GM23248 (cell line): ENCODE measurements around the gene WDR48. TPM values are rescaled to one million over a fixed set of nuclear protein-coding genes. Genes with fewer than 3 reads are reported as not detected.

Experiments used
- DNase-seq: peaks from one replicate; pipeline ENCODE4 v3.0.0-alpha.2; 2015
- H2AFZ ChIP-seq: fragments of 200-600 bp; sonication (generic); 2 replicates; pipeline ENCODE4 v1.6.1; 2016; ENCODE audit warnings: antibody characterized with exemption
- H3F3A ChIP-seq: fragments of 200-600 bp; sonication (generic); 2 replicates; pipeline ENCODE4 v1.6.1; 2016; ENCODE audit warnings: mild to moderate bottlenecking, antibody characterized with exemption, mixed run types; ENCODE audit not compliant: insufficient read depth
- H3K27ac ChIP-seq: fragments of 200-600 bp; sonication (generic); 2 replicates; pipeline ENCODE4 v1.5.1; 2016; ENCODE audit warnings: mild to moderate bottlenecking
- H3K27me3 ChIP-seq: fragments of 200-600 bp; sonication (generic); replicated peaks from 2 replicates; pipeline ENCODE4 v1.6.1; 2016; ENCODE audit warnings: mild to moderate bottlenecking; ENCODE audit not compliant: insufficient read depth
- H3K36me3 ChIP-seq: fragments of 200-600 bp; sonication (generic); 2 replicates; pipeline ENCODE4 v1.6.1; 2016; ENCODE audit warnings: low read depth, mild to moderate bottlenecking
- H3K4me1 ChIP-seq: fragments of 200-600 bp; sonication (generic); 2 replicates; pipeline ENCODE4 v1.6.1; 2016; ENCODE audit warnings: mild to moderate bottlenecking; ENCODE audit not compliant: insufficient read depth
- H3K4me2 ChIP-seq: fragments of 200-600 bp; sonication (generic); one replicate; pipeline ENCODE4 v1.6.1; 2016; ENCODE audit warnings: mild to moderate bottlenecking; ENCODE audit not compliant: unreplicated experiment
- H3K4me3 ChIP-seq: fragments of 200-600 bp; sonication (generic); 2 replicates; pipeline ENCODE4 v1.5.1; 2016; ENCODE audit warnings: mild to moderate bottlenecking
- H3K79me2 ChIP-seq: fragments of 200-600 bp; sonication (generic); 2 replicates; pipeline ENCODE4 v1.6.1; 2016; ENCODE audit warnings: mild to moderate bottlenecking; ENCODE audit not compliant: insufficient read depth
- H3K9ac ChIP-seq: fragments of 200-600 bp; sonication (generic); 2 replicates; pipeline ENCODE4 v1.6.1; 2016; ENCODE audit warnings: mild to moderate bottlenecking
- H3K9me2 ChIP-seq: fragments of 200-600 bp; sonication (generic); 2 replicates; pipeline ENCODE4 v1.6.1; 2016; ENCODE audit warnings: mixed run types, mild to moderate bottlenecking, moderate library complexity; ENCODE audit not compliant: insufficient read depth
- H3K9me3 ChIP-seq: fragments of 200-600 bp; sonication (generic); one replicate; pipeline ENCODE4 v1.6.1; 2017; ENCODE audit warnings: low read depth
- H4K20me1 ChIP-seq: fragments of 200-600 bp; sonication (generic); 2 replicates; pipeline ENCODE4 v1.6.0; 2016; ENCODE audit not compliant: insufficient read depth
- EZH2 ChIP-seq: fragments of 200-600 bp; sonication (generic); IDR thresholded peaks from 2 replicates; pipeline ENCODE4 v1.6.1; 2018; ENCODE audit warnings: antibody characterized with exemption, mild to moderate bottlenecking; ENCODE audit not compliant: insufficient read depth, poor library complexity, severe bottlenecking
- EZH2phosphoT487 ChIP-seq: fragments of 200-600 bp; sonication (generic); IDR thresholded peaks from 2 replicates; pipeline ENCODE4 v1.6.1; 2018; ENCODE audit warnings: antibody characterized with exemption, moderate library complexity, mild to moderate bottlenecking, low read depth; ENCODE audit not compliant: insufficient read depth
- WGBS, 2 experiments: methylation state at CpG; one replicate each; pipeline ENCODE4 v1.1.6; 2015 to 2017; ENCODE audit warnings: low lambda C conversion rate in 2 of 2, low coverage in 1 of 2; ENCODE audit errors: missing lambda C conversion rate in 2 of 2; 5-methylcytosine and 5-hydroxymethylcytosine counted together
- in situ Hi-C: fragments of 300-500 bp; cut with MboI; formaldehyde crosslinking; loops from 2 replicates; pipeline ENCODE4 v1.15.0; 2020
- polyA plus RNA-seq: library from polyadenylated mRNA; unstranded; fragments of >200 nt; fragmentation: Nextera tagmentation; extraction: Ambion mirVana; gene quantifications from 2 replicates; pipeline ENCODE4 v1.2.1, GENCODE V29; 2016
- total RNA-seq: library from RNA; depleted of rRNA; stranded (reverse); fragments of >200 nt; shearing (Covaris generic); gene quantifications from 2 replicates; pipeline ENCODE4 v1.2.3, GENCODE V29; 2014

Gene WDR48
- total and polyA plus RNA-seq, 2 experiments from 2014 or later = 25.7 to 29.7 TPM

DNA sequence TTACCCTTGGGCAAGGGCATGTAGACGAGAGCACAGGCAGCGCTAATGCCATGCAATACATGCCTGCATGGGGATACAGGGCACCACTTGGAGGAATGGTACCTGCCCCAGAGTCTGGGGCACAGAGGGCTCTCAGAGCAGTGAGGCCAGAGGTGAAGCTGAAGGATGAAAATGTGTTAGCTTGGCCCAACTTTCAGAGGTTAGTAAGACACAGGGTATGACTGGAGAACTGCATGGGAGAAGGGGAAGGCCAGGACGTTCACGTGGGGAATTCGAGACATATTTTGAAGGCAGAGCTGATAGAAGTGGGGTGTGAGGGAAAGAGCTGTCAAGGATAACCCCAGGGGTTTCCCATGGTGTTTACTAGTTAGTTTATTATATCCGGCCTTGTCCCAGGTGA lies 82.0 kb downstream of the WDR48 start:
- no peaks in the 10 kb centered on the region for H3K36me3 ChIP-seq
- H3K9me3 ChIP-seq = no peaks in the 10 kb centered on the region
- no peak overlapping the region for H3K27ac ChIP-seq
- H3K4me3 ChIP-seq = no peak overlapping the region
- no peaks in the 10 kb centered on the region for H3K27me3 ChIP-seq
- H3K4me2 ChIP-seq = no peak overlapping the region
- DNase-seq = no peak
- H3K9ac ChIP-seq = no peak overlapping the region
- TF ChIP-seq EZH2phosphoT487 (no peak), EZH2 (no peak)
- in situ Hi-C loops = no loop called here
- H3K4me1 ChIP-seq = no peaks in the 10 kb centered on the region
- H3K9me2 ChIP-seq = no peaks in the 10 kb centered on the region
- H3K79me2 ChIP-seq = no peaks in the 10 kb centered on the region
- no peak overlapping the region for H2AFZ ChIP-seq
- 78 to 79% methylated on average over 6 of the region's 6 CpGs for WGBS, 2 experiments
- no peaks in the 10 kb centered on the region for H3F3A ChIP-seq
- H4K20me1 ChIP-seq = no peaks in the 10 kb centered on the region

DNA sequence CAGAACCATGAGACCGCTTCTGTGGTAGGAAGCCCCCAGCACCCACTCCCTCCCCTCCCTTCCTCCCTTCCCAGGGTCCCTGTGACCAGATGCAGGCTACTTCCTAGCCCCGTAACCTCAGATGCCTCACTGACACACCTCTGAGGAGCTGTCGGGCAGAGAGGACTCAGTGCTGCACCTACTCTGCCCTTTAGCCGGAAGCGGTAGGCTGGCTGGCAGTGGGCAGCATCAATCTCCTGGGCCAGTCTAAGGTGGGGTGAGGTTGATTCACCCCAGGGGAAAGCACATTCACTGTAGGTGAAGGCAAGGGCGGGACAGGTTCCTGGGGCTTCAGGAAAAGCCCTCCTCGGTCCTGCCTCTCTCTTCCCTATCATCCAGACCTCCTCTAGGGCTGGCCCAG lies 82.5 kb downstream of the WDR48 start:
- Histone ChIP-seq H3F3A (peaks cover 1% of the 10 kb centered on the region; the same call in 1 of the 2 replicates), H3K27me3 (no peaks in the 10 kb centered on the region), H3K79me2 (no peaks in the 10 kb centered on the region), H4K20me1 (no peaks in the 10 kb centered on the region), H2AFZ (no peak overlapping the region), H3K27ac (no peak overlapping the region), H3K9me2 (no peaks in the 10 kb centered on the region), H3K9ac (no peak overlapping the region), H3K4me3 (no peak overlapping the region), H3K9me3 (no peaks in the 10 kb centered on the region), H3K4me2 (no peak overlapping the region), H3K36me3 (no peaks in the 10 kb centered on the region), H3K4me1 (no peaks in the 10 kb centered on the region)
- 75 to 83% methylated on average over 7 of the region's 7 CpGs for WGBS, 2 experiments
- TF ChIP-seq EZH2phosphoT487 (no peak), EZH2 (no peak)
- DNase-seq = no peak
- in situ Hi-C loops = no loop called here

- in situ Hi-C loops = no loop called here
- H3K4me2 ChIP-seq = no peak overlapping the region
Observed at GRCh38 chr3:39135170-39135805, 83.5 kb downstream of the WDR48 start.

DNA sequence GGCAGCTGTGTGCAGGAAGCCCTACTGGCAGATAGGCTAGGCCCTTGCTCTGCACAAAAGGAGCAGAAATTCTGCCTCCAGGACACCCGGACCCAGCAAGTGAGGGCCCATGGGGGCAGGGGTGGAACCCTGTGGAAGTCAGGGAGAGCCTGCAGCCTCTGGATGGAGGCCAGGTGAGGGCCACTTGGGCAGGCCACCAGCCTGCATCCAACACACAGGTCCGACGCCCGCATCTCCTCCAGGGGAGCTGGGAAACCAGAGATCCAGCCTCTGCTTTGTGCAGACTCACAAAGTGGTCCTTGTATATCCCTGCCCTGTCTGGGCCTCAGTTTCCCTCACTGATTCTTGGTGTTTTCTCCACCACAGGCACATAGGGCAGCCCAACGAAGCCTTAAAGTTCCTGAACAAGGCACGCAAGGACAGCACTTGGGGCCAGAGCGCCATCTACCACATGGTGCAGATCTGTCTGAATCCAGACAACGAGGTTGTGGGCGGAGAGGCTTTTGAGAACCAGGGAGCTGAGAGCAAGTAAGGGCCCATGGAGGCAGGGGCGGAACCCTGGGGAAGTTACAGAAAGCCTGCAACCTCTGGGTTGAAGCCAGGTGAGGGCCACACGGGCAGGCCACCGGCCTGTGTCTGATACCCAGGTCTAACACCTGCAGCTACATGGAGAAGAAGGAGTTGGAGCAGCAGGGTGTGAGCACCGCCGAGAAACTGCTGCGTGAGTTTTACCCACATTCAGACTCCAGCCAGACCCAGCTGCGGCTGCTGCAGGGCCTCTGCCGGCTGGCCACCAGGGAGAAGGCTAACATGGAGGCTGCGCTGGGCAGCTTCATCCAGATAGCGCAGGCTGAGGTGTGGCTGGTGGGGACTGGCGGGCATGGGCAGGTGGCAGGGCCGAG lies 85.0 kb downstream of the WDR48 start:
- Histone ChIP-seq H3K9ac (no peak overlapping the region), H3K9me3 (no peaks in the 10 kb centered on the region), H2AFZ (no peak overlapping the region), H3F3A (peaks cover 15% of the 10 kb centered on the region; the same call in 1 of the 2 replicates), H4K20me1 (no peaks in the 10 kb centered on the region; the same call in 1 of the 2 replicates), H3K9me2 (no peaks in the 10 kb centered on the region), H3K4me3 (no peak overlapping the region), H3K4me2 (no peak overlapping the region), H3K36me3 (no peaks in the 10 kb centered on the region; the same call in 1 of the 2 replicates), H3K27me3 (no peaks in the 10 kb centered on the region), H3K4me1 (peaks cover 16% of the 10 kb centered on the region), H3K79me2 (peaks cover 18% of the 10 kb centered on the region), H3K27ac (no peak overlapping the region)
- TF ChIP-seq EZH2phosphoT487 = no peak
- TF ChIP-seq EZH2 = no peak
- 90 to 93% methylated on average over 21 of the region's 21 CpGs for WGBS, 2 experiments
- in situ Hi-C loops = no loop called here
- DNase-seq = no peak

More at GRCh38 chr3:39135170-39135805, 83.5 kb downstream of the WDR48 start:
- H3K79me2 ChIP-seq = peaks cover 3% of the 10 kb centered on the region
- DNase-seq = no peak
- H3K9me2 ChIP-seq = no peaks in the 10 kb centered on the region
- H3K9ac ChIP-seq = no peak overlapping the region
- H2AFZ ChIP-seq = no peak overlapping the region
- no peak overlapping the region for H3K27ac ChIP-seq
- no peaks in the 10 kb centered on the region for H3K27me3 ChIP-seq
- no peaks in the 10 kb centered on the region; the same call in 1 of the 2 replicates for H3K36me3 ChIP-seq
- H3K4me1 ChIP-seq = 0 out of 2 replicates have a peak, but pooled peaks cover 1% of the 10 kb centered on the region
- WGBS, 2 experiments = 84 to 87% methylated on average over 8 of the region's 8 CpGs
- peaks cover 9% of the 10 kb centered on the region; the same call in 1 of the 2 replicates for H3F3A ChIP-seq
- H3K9me3 ChIP-seq = no peaks in the 10 kb centered on the region
- H3K4me3 ChIP-seq = no peak overlapping the region
- TF ChIP-seq EZH2 = no peak
- no peak for TF ChIP-seq EZH2phosphoT487
- no peaks in the 10 kb centered on the region for H4K20me1 ChIP-seq
